ENCODE data around the gene AP2A2. TPM values are rescaled to one million over a fixed set of nuclear protein-coding genes. Genes with fewer than 3 reads are reported as not detected.

Gene AP2A2
- 22.4 and 24.9 TPM in 2 replicates for total RNA-seq (2014; rRNA removed; shearing (Covaris generic))
- total RNA-seq (2022), result 40.0 and 43.0 TPM in 2 replicates
- Bru-seq, nascent RNA, result percentile 56 among the genes with signal in this experiment
- BruChase-seq, experiment 1, labeled RNA remaining after a 6-hour chase, result percentile 72 among the genes with signal in this experiment
- BruChase-seq, experiment 2, labeled RNA remaining after a 2-hour chase, result percentile 64 among the genes with signal in this experiment
- long read RNA-seq, full-length matches to known transcripts, result 12 of 28 reads
- long read RNA-seq, partial matches to known transcripts, result 6 of 28 reads
- long read RNA-seq, other reads (novel, unspliced or antisense), result 10 of 28 reads

GRCh38 chr11:925496-926301 is at the start of gene AP2A2:
TSS of gene AP2A2 (plus strand) at chr11:925870. CDS start at chr11:926022, 152 bp downstream.
- intact Hi-C loops (cut with micrococcal nuclease; ENCODE audit: unreplicated experiment), result loop anchor here (1.0 kb wide), 1 partner anchor 126 kb away; no protein-coding TSS in a partner anchor
- BruUV-seq (replicated peaks), result no TSS peak

GRCh38 chr11:876545-876944 is 49.1 kb upstream of the AP2A2 start:
- BruUV-seq (replicated peaks), result no TSS peak
- ChIA-PET POLR2A (no interaction called here), CTCF (ENCODE audit: unreplicated experiment) (no interaction called here)
- no peaks in the 10 kb centered on the region for H3K79me2 ChIP-seq (ENCODE audit: insufficient read depth, low read depth, low read length)
- intact Hi-C loops (cut with micrococcal nuclease; ENCODE audit: unreplicated experiment), result no loop called here
- H4K20me1 ChIP-seq (ENCODE audit: insufficient read depth, low read length), result no peaks in the 10 kb centered on the region
- no peak overlapping the region for H3K4me2 ChIP-seq (ENCODE audit: low read length)
- TF ChIP-seq EZH2phosphoT487 (IDR thresholded peaks at IDR 0.05; ENCODE audit: borderline replicate concordance, low read depth, low read length), result no peak
- H2AFZ ChIP-seq (ENCODE audit: low read length), result no peak overlapping the region
- H3K9me3 ChIP-seq (ENCODE audit: low read length), result no peaks in the 10 kb centered on the region
- no peaks in the 10 kb centered on the region for H3K9me2 ChIP-seq (ENCODE audit: insufficient read depth, low read length)
- H3K4me3 ChIP-seq (ENCODE audit: low read depth, low read length, poor library complexity, severe bottlenecking), result no peak overlapping the region
- peaks cover 27% of the 10 kb centered on the region for H3K36me3 ChIP-seq (ENCODE audit: insufficient read depth, low read length)
- H3K4me1 ChIP-seq (ENCODE audit: insufficient read depth, low read length, poor library complexity, severe bottlenecking), result no peaks in the 10 kb centered on the region
- no peak overlapping the region for H3K27ac ChIP-seq (ENCODE audit: low read depth, low read length, poor library complexity, severe bottlenecking)
- DNase-seq (ENCODE audit: low spot score), result no peak

More at GRCh38 chr11:925496-926301, at the start of gene AP2A2:
- H3K79me2 ChIP-seq (ENCODE audit: insufficient read depth, low read depth, low read length), result peaks cover 20% of the 10 kb centered on the region; the same call in 1 of the 2 replicates
- no peaks in the 10 kb centered on the region for H3K9me3 ChIP-seq (ENCODE audit: low read length)
- ChIA-PET POLR2A (no interaction called here), CTCF (ENCODE audit: unreplicated experiment) (no interaction called here)
- no peaks in the 10 kb centered on the region for H4K20me1 ChIP-seq (ENCODE audit: insufficient read depth, low read length)
- peak; percentile 96 for DNase-seq (ENCODE audit: low spot score)
- H3K4me2 ChIP-seq (ENCODE audit: low read length), result peak within 1 kb of the TSS; percentile 84
- H3K9me2 ChIP-seq (ENCODE audit: insufficient read depth, low read length), result no peaks in the 10 kb centered on the region
- peak within 1 kb of the TSS; percentile 34 for H3K27ac ChIP-seq (ENCODE audit: low read depth, low read length, poor library complexity, severe bottlenecking)
- TF ChIP-seq CTCF (conservative IDR thresholded peaks at IDR 0.05; ENCODE audit: low read length) (peak; percentile 68), EZH2phosphoT487 (IDR thresholded peaks at IDR 0.05; ENCODE audit: borderline replicate concordance, low read depth, low read length) (no peak)
- 0 out of 2 replicates have a peak within 1 kb of the TSS, but pooled peaks have one; percentile 45 for H2AFZ ChIP-seq (ENCODE audit: low read length)
- peak within 1 kb of the TSS; percentile 76 for H3K4me3 ChIP-seq (ENCODE audit: low read depth, low read length, poor library complexity, severe bottlenecking)
- H3K36me3 ChIP-seq (ENCODE audit: insufficient read depth, low read length), result peaks cover 13% of the 10 kb centered on the region; the same call in 1 of the 2 replicates
- H3K4me1 ChIP-seq (ENCODE audit: insufficient read depth, low read length, poor library complexity, severe bottlenecking), result peaks cover 18% of the 10 kb centered on the region

GRCh38 chr11:877565-877964 is 48.1 kb upstream of the AP2A2 start:
- ChIA-PET POLR2A (no interaction called here), CTCF (ENCODE audit: unreplicated experiment) (no interaction called here)
- H3K9me2 ChIP-seq (ENCODE audit: insufficient read depth, low read length), result no peaks in the 10 kb centered on the region
- no peaks in the 10 kb centered on the region for H3K79me2 ChIP-seq (ENCODE audit: insufficient read depth, low read depth, low read length)
- no peak for TF ChIP-seq EZH2phosphoT487 (IDR thresholded peaks at IDR 0.05; ENCODE audit: borderline replicate concordance, low read depth, low read length)
- TF ChIP-seq CTCF (conservative IDR thresholded peaks at IDR 0.05; ENCODE audit: low read length), result no peak
- peak; percentile 62 for DNase-seq (ENCODE audit: low spot score)
- H3K4me3 ChIP-seq (ENCODE audit: low read depth, low read length, poor library complexity, severe bottlenecking), result no peak overlapping the region
- BruUV-seq (replicated peaks), result no TSS peak
- no peaks in the 10 kb centered on the region for H4K20me1 ChIP-seq (ENCODE audit: insufficient read depth, low read length)
- H3K4me2 ChIP-seq (ENCODE audit: low read length), result no peak overlapping the region
- peaks cover 34% of the 10 kb centered on the region for H3K36me3 ChIP-seq (ENCODE audit: insufficient read depth, low read length)
- no peaks in the 10 kb centered on the region for H3K4me1 ChIP-seq (ENCODE audit: insufficient read depth, low read length, poor library complexity, severe bottlenecking)
- no peaks in the 10 kb centered on the region for H3K9me3 ChIP-seq (ENCODE audit: low read length)
- H2AFZ ChIP-seq (ENCODE audit: low read length), result no peak overlapping the region
- intact Hi-C loops (cut with micrococcal nuclease; ENCODE audit: unreplicated experiment), result no loop called here
- no peak overlapping the region for H3K27ac ChIP-seq (ENCODE audit: low read depth, low read length, poor library complexity, severe bottlenecking)

All from OCI-LY7 (cell line).